HEK293T (cell line): ENCODE results near the gene WDR13.

Experiments used
- ELF4 ChIP-seq: fragments of 450-650 bp; IDR thresholded peaks from 2 replicates; pipeline ENCODE4 v1.6.1; 2017; ENCODE audit warnings: antibody characterized with exemption
- FOXA1 ChIP-seq: fragments of 450-650 bp; IDR thresholded peaks from 2 replicates; pipeline ENCODE4 v1.6.1; 2016; ENCODE audit warnings: mild to moderate bottlenecking
- FOXM1 ChIP-seq: fragments of 450-650 bp; IDR thresholded peaks from 2 replicates; pipeline ENCODE4 v1.6.1; 2017; ENCODE audit warnings: mild to moderate bottlenecking, borderline replicate concordance
- NFRKB ChIP-seq: fragments of 450-650 bp; IDR thresholded peaks from 2 replicates; pipeline ENCODE4 v1.6.1; 2016; ENCODE audit warnings: mild to moderate bottlenecking, moderate library complexity
- PKNOX1 ChIP-seq: fragments of 450-650 bp; IDR thresholded peaks from 2 replicates; pipeline ENCODE4 v1.6.1; 2016
- TARDBP ChIP-seq: fragments of 450-650 bp; IDR thresholded peaks from 2 replicates; pipeline ENCODE4 v1.6.1; 2016

- TF ChIP-seq ELF4, result no peak
- TF ChIP-seq NFRKB, result no peak
- TF ChIP-seq FOXM1, result no peak
- no peak for TF ChIP-seq PKNOX1
- no peak for TF ChIP-seq TARDBP
- no peak for TF ChIP-seq FOXA1
Observed at GRCh38 chrX:48575642-48576041, 21.6 kb upstream of the WDR13 start.
